NCI-H748 treated with DMSO at 0.1 percent for 48 hours (cell line): Measurements from ENCODE around the gene SENP7.
A peak's percentile ranks its signal among the peaks of the same experiment; 100 is the strongest.
"Not testable (repeated sequence)": the region's sequence is repeated elsewhere in the genome, so short reads cannot be mapped to it uniquely, and the experiment has no call there.

ENCODE experiments used
- DNase-seq: peaks from one replicate; lab custom pipeline; 2025; lab: John Stamatoyannopoulos, UW

The SENP7 gene

GRCh38 chr3:101438641-101439040 is 74.4 kb downstream of the SENP7 start:
- not testable (repeated sequence) for DNase-seq

DNA sequence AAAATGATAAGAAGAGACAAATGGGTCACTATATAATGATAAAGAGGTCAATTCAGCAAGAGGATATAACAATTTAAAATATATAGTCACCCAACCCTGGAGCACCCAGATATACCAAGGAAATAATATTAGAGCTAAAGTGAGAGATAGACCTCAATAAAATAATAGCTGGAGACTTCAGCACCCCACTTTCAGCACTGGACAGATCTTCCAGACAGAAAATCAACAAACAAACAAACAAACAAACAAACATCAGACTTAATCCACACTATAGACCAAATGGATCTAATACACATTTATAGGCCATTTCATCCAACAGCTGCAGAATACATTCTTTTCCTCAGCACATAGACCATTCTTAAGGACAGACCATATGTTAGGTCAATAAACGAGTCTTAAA is 79.4 kb downstream of the SENP7 start:
- no peak for DNase-seq

GRCh38 chr3:101423984-101424888 is 88.8 kb downstream of the SENP7 start:
- DNase-seq: no peak

- no peak for DNase-seq
Observed at GRCh38 chr3:101418851-101419250, 94.2 kb downstream of the SENP7 start.

DNA sequence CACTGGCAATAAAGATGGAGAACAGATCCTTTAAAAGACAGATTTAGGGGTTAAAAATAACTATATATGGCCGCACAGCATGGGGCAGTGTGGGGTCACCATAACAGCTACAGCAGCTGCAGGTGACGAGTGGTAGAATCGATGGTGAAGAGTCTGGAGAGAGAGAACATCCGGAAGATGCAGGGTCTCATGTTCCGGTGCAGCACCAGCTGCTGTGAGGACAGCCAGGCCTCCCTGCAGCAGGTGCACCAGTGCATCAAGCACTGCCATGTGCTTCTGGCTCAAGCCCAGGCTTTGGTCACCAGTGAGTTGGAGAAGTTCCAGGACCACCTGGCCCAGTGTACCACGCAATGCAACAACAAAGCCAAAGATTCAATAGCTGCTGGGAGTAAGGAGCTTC is 98.9 kb downstream of the SENP7 start:
- no peak for DNase-seq

- no peak for DNase-seq
Observed at GRCh38 chr3:101413656-101414055, 99.4 kb downstream of the SENP7 start.

DNA sequence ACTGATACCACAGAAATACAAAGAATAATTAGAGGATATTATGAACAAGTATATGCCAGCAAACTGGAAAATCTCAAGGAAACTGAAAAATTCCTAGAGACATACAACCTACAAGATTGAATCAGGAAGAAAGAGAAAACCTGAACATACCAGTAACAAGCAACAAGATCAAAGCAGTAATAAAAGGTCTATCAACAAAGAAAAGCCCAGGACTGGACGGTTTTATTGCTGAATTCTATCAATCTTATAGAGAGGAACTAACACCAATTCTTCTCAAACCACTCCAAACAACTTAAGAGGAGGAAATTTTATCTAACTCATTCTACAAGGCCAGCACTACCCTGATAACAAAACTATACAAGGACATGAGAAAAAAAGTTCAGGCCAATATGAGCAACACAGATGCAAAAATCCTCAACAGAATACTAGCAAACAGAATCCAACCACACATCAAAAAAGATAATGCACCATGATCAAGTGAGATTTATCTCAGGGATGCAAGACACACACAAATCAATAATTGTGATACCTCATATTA is 121.5 kb downstream of the SENP7 start:
- no peak for DNase-seq

- no peak for DNase-seq
Observed at GRCh38 chr3:101388706-101389105, 124.3 kb downstream of the SENP7 start.

GRCh38 chr3:101387351-101387750 is 125.7 kb downstream of the SENP7 start:
- no peak for DNase-seq

DNA sequence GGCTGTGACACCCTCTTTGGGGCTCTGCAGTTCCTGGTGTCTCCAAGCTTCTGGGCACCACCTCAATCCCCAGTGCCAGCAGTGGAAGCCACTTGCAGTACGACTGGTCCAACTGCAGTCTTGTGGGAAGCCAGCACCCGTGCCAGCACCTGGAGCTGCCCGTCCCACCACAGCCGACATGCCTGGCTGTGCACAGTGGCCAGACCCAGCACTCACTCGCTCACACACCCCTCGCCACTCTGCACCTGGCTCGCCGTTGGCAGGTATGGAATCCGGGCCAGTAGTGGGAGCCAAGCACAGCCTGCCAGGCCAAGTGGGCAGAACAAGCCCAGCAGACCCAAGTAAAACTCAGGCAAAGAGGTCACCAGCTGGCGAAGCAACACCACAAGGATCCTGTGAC is 128.6 kb downstream of the SENP7 start:
- no peak for DNase-seq

DNA sequence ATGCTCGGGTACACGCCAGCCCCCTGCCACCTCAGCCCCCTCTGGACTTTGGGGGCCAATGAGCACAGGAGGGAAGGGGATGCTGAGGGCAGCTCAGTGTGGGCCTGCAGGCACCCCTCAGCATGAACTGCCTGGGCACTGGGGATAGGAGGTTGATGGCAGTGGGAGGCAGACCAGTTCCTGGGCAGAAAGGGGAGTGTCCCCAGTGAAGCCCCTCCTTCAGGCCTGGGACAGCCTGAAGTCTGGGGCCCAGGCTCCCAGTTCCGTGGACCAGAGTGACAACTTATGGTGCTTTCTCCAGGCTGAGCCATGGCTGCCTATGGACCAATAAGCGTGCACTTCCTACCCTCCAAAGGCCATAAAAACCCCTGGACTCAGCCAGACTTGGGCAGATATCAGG is 129.4 kb downstream of the SENP7 start:
- no peak for DNase-seq

DNA sequence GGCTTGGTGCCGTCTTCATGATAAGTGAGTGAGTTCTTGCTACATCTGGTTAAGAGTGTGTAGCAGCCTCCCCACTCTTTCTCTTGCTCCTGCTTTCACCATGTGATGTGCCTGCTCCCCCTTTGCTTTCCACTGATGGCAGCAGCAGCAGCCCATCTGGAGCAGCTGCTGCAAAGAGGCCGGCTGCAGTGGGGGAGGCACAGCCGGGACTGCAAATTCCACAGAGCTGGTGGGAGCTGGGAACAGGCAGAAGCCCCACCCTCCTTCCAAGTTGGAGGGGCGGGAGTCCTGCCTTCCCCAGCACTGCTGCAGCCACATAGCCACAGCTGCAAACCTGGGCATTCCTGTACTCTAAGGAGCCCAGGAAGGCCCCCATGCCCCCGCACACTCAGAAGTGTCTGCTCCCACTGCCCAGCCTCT is 129.8 kb downstream of the SENP7 start:
- no peak for DNase-seq

DNA sequence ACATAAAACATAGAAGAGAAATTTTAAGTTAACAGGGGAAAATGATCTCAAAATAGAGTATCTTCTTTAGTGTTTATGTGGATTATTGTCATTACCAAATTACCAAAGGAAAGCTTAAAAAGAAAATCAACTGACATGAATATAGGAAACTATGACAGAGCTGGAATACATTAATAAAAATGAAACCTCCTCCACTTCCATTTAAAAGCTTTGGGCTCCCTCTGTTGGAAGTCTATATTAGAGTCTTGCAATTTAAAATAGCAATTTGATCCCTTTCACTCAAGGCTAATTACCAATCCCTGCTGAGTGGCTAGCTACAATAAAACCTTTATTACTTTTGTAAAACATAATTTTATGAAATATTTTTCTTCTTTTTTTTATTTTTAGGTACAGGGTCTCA is 131.2 kb downstream of the SENP7 start:
- peak; percentile 28 for DNase-seq

GRCh38 chr3:101379658-101380376 is 133.2 kb downstream of the SENP7 start:
- DNase-seq: no peak

GRCh38 chr3:101377796-101378195 is 135.2 kb downstream of the SENP7 start:
- no peak for DNase-seq

GRCh38 chr3:101377209-101377608 is 135.8 kb downstream of the SENP7 start:
- no peak for DNase-seq

- DNase-seq: no peak
Observed at GRCh38 chr3:101375586-101375985, 137.4 kb downstream of the SENP7 start.

GRCh38 chr3:101362406-101362805 is 150.6 kb downstream of the SENP7 start:
- DNase-seq: no peak

- DNase-seq: no peak
Observed at GRCh38 chr3:101351829-101352228, 161.2 kb downstream of the SENP7 start.

- no peak for DNase-seq
Observed at GRCh38 chr3:101340591-101340990, 172.4 kb downstream of the SENP7 start.

DNA sequence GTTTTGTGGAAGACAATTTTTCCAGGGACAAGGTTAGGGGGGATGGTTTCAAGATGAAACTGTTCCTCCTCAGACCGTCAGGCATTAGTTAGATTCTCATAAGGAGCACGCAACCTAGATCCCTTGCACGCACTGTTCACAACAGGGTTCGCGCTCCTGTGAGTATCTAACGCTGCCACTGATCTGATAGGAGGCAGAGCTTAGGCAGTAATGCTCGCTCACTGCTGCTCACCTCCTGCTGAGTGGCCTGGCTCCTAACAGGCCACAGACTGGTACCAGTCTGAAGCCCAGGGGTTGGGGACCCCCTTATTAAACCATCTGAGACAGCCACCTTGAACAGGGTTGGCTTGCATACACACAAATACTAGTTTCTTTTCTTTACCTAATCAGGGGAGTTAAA is 179.1 kb downstream of the SENP7 start:
- no peak for DNase-seq

GRCh38 chr3:101329016-101329673 is 183.9 kb downstream of the SENP7 start:
- no peak for DNase-seq
